Suprapubic skin (tissue), 4 donors: Measurements from ENCODE around the gene TMEM163. TPM values are rescaled to one million over a fixed set of nuclear protein-coding genes. Genes with fewer than 3 reads are reported as not detected.

ENCODE experiments used
- DNase-seq, 2 donors: peaks; one replicate each; pipeline ENCODE4 v3.0.0-alpha.2; 2019; ENCODE audit warnings: low spot score in 2 of 2
- H3K27ac ChIP-seq: fragments of 200-600 bp; sonication (generic); one replicate; pipeline ENCODE4 v1.5.1; 2019
- H3K27me3 ChIP-seq: fragments of 200-600 bp; sonication (generic); one replicate; pipeline ENCODE4 v1.5.1; 2019
- H3K36me3 ChIP-seq: fragments of 200-600 bp; sonication (generic); one replicate; pipeline ENCODE4 v1.5.1; 2019
- H3K4me1 ChIP-seq: fragments of 200-600 bp; sonication (generic); one replicate; pipeline ENCODE4 v1.5.1; 2019
- H3K4me3 ChIP-seq: fragments of 200-600 bp; sonication (generic); one replicate; pipeline ENCODE4 v1.5.1; 2019; ENCODE audit warnings: mild to moderate bottlenecking
- H3K9me3 ChIP-seq: fragments of 200-600 bp; sonication (generic); one replicate; pipeline ENCODE4 v1.5.1; 2019
- CTCF ChIP-seq, 2 donors: fragments of 200-600 bp in 1 of 2; fragments of 450-650 bp in 1 of 2; sonication (generic) in 1 of 2; IDR thresholded peaks; one replicate each; pipeline ENCODE4 v1.5.1; 2016 to 2019; ENCODE audit warnings: antibody characterized with exemption in 2 of 2, mild to moderate bottlenecking in 1 of 2, moderate library complexity in 1 of 2
- EP300 ChIP-seq: sonication (generic); formaldehyde crosslinking; IDR thresholded peaks from one replicate; pipeline ENCODE4 v1.6.1; 2017; ENCODE audit warnings: antibody characterized with exemption
- POLR2A ChIP-seq, 2 donors: fragments of 450-650 bp; IDR thresholded peaks; one replicate each; pipeline ENCODE4 v1.6.1; 2017; ENCODE audit warnings: antibody characterized with exemption in 2 of 2, mild to moderate bottlenecking in 2 of 2, moderate library complexity in 2 of 2
- POLR2AphosphoS5 ChIP-seq, 3 donors: sonication (generic); formaldehyde crosslinking; IDR thresholded peaks; one replicate each; pipeline ENCODE4 v1.6.1; 2017; ENCODE audit warnings: antibody characterized with exemption in 3 of 3
- WGBS: methylation state at CpG from one replicate; pipeline ENCODE4 v1.1.5; 2018; 5-methylcytosine and 5-hydroxymethylcytosine counted together
- total RNA-seq, 4 donors: library from RNA; depleted of rRNA; stranded (reverse); fragments of >200 nt; gene quantifications; one replicate each; pipeline ENCODE4 v1.1.0, GENCODE V29; 2016

Gene TMEM163
- total RNA-seq, 4 donors from 2014 or later: 0.23 to 0.72 TPM; not detected in 2

GRCh38 chr2:134406736-134407135, 312.1 kb downstream of the TMEM163 start:
- Histone ChIP-seq H3K27me3 (no peaks in the 10 kb centered on the region), H3K4me1 (peaks cover 69% of the 10 kb centered on the region), H3K27ac (peak overlapping the region; percentile 45), H3K36me3 (peaks cover 5% of the 10 kb centered on the region), H3K4me3 (no peak overlapping the region), H3K9me3 (no peaks in the 10 kb centered on the region)
- 95% methylated on average over 3 of the region's 3 CpGs for WGBS
- DNase-seq: no peak
- TF ChIP-seq POLR2A (IDR thresholded peaks at IDR 0.05) (no peak), EP300 (no peak), POLR2AphosphoS5 (IDR thresholded peaks at IDR 0.05) (no peak), CTCF (IDR thresholded peaks at IDR 0.05) (no peak)

GRCh38 chr2:134406311-134406710, 312.5 kb downstream of the TMEM163 start:
- DNase-seq: no peak
- Histone ChIP-seq H3K4me3 (no peak overlapping the region), H3K4me1 (peaks cover 69% of the 10 kb centered on the region), H3K36me3 (peaks cover 5% of the 10 kb centered on the region), H3K27ac (peak overlapping the region; percentile 61), H3K27me3 (no peaks in the 10 kb centered on the region), H3K9me3 (no peaks in the 10 kb centered on the region)
- WGBS: 73% methylated on average over 5 of the region's 5 CpGs
- TF ChIP-seq EP300 (no peak), POLR2AphosphoS5 (IDR thresholded peaks at IDR 0.05) (no peak), CTCF (IDR thresholded peaks at IDR 0.05) (no peak), POLR2A (IDR thresholded peaks at IDR 0.05) (no peak)

Other genes with a start within 250 kb of the TMEM163 start
- gene ACMSD, start 119.6 kb upstream of the TMEM163 start, total RNA-seq: under 1 TPM in 1 of 4 donors, not detected in 3; 0.56 TPM
- 10 to 100 TPM; 24.0 to 55.8 (median 33.0) TPM for gene CCNT2, start 199.8 kb upstream of the TMEM163 start, total RNA-seq